Measurements from ENCODE around the gene SLC24A4.

SLC24A4 gene

DNA sequence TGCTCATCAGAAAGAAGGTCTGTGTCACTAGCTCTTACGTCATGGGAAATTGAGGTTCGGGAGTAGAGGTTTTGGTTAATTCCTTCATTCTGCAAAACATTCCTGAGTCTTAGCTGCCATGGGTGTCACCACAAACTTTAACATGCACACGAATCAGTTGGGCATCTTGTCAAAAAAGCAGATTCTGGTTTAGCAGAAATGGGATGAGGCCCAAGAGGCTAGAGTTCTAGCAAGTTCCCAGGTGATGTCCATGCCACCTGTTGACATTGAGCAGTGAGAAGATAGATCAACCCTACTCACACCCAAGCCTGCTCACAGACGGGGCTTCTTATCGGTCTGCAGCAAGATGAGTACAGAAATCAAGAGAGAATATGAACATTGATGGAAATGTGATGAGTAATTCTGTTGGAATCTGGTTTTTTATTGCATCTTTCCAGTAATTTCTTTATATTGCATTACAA is 179.0 kb downstream of the SLC24A4 start:
- DNase-seq (ENCODE audit: low spot score) = no peak

DNA sequence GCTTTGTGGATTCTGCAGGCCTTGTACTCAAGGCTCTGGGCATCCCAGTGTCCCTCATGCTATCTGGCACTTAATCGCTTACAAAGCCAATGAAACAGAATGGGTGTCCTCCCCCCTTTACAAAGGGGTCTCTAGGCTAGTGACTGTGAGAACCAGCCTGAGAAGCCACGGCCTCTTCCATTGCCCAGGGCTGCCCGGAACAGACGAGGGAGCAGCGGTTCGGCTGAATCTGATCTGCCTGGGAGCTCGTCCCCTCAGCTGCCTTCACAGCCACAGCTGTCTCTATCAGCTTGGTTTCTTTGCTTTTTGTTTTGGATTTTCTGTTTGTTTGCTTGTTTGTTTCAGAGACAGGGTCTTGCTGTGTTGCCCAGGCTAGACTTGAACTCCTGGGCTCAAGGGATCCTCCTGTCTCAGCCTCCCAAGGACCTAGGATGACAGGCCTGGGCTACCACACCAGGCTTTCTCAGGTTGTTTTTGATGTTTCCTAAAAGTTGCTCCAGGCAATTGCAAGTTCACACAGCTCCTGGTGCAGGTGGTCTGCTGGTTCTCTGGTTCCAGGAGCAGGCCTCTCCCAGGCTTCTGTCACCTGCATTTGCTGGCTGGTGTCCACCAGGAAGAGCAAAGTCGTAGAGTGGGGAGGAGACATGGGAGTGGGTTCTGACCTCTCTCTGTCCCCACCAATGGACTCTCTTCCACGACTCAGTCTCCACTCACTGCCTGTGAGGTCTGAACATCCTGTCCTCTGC is 179.7 kb downstream of the SLC24A4 start:
- no peak for DNase-seq (ENCODE audit: low spot score)

DNA sequence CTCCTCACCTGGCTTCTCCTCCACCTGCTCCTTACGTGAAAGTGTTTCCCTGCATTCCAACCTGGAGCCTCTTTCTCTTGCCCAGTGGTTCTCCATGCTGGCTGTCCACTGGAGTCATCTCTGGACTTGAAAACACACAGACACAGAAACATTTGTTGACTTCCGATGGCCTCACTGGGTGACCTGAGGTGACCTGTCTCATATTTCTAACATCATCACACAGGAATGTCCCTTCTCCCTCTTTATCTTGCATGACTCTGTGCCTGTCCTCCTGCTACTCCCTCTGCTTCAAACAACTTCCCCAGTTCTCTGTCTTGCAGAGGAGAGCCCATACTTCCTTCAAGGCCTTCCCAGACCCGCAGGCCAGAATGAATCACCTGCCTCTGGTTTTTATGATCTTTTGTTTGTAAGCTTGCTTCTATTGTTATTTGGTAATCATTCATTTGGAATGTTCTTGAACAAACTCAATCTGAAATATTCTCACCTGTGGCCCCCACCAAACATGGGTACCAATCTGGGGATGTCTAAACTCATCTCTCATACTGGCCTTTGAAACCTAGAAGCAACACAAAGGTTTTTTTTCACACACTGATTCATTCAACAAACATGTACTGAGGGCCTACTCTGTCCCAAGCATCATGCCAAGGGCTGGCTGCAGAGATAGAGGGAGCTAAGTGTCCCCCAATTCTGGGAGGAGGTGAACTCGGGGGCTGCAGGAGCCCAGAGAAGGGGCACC is 181.0 kb downstream of the SLC24A4 start:
- peak; percentile 95 for DNase-seq (ENCODE audit: low spot score)

DNA sequence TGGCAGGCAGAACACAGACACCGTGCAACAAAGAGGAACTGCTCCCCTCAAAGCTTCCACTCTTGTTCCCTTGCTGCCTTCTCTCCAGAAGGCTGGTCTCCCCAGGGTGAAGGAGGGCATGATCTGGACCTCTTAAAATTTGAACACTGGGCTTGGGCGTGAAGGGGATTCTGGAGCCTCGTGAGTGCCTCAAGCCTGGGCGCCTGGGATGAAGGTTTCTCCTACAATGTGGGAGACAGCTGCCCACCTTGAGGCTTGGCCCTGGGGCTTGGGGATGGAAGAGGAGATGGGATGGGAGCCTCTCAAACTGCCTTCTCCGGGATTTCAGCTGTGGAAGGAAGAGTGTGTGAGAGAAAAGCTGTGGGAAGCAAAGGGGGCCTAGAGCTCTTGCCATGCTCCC is 182.9 kb downstream of the SLC24A4 start:
- DNase-seq (ENCODE audit: low spot score) = no peak

DNA sequence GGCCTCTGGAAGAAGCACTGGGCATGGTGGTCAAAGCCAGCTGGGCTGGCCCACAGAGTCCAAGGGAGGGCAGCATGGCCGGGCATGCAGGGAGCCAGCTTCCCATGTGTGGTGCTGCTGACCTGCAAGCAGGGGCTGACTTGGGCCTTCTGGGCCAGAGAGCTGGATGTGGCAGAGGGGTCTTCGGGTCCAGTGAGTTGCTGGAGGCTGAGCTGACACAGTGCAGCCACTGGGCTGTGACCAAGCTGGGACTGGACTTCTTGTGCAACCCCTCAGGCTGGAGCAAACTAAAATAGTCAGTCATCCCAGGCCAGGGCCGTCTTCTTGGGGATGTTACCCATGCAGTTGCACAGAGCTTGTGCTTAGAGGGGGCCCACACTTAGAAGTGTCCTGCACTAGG is 183.3 kb downstream of the SLC24A4 start:
- DNase-seq (ENCODE audit: low spot score) = no peak

DNA sequence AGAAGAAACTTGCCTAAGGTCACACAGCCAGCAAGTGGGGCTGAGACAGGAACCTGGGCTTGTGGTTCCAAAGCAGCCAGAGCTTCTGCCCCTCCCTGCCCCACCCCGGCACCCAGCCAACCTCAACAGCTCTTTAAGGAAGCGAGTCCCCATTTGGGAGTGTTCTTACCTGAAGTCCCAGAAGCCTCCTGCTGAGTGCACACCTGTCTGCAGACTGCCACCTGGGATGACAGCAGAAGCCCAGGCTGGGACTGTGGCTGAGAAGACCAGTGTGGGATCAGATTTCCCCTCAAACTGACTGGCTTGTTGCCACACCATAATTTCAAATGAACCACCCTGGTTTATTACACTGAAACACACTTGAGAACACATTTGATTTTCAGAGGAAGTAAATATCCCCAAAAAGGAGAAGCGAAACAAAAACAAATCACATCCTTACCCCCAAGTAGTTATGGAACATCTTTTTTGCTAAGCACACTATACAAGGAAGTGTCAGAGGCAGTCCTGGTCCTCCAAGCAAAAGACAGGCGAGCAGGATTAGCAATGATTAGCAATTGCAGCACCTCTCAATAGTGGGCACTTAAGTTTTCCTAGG is 184.3 kb downstream of the SLC24A4 start:
- peak; percentile 54 for DNase-seq (ENCODE audit: low spot score)

DNA sequence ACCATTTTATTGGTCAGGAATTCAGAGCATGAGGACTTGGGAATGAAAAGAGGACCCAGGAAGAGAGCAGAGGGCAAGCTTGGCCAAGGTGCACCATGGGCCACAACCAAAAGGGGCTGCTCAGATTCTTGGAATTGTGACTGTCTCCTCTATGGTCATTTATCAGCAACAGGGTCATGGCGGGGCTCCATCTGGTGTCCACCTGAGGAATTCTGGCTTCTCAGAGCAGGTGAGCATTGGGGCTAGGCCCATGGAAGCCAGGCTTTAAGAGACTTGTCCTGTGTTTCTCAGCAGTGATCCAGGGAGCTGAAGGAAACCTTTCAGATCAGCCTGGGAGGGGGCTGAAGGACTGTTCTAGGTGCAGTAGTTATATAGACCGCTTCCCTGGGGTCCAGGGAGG is 188.0 kb downstream of the SLC24A4 start:
- DNase-seq (ENCODE audit: low spot score) = peak; percentile 68

DNA sequence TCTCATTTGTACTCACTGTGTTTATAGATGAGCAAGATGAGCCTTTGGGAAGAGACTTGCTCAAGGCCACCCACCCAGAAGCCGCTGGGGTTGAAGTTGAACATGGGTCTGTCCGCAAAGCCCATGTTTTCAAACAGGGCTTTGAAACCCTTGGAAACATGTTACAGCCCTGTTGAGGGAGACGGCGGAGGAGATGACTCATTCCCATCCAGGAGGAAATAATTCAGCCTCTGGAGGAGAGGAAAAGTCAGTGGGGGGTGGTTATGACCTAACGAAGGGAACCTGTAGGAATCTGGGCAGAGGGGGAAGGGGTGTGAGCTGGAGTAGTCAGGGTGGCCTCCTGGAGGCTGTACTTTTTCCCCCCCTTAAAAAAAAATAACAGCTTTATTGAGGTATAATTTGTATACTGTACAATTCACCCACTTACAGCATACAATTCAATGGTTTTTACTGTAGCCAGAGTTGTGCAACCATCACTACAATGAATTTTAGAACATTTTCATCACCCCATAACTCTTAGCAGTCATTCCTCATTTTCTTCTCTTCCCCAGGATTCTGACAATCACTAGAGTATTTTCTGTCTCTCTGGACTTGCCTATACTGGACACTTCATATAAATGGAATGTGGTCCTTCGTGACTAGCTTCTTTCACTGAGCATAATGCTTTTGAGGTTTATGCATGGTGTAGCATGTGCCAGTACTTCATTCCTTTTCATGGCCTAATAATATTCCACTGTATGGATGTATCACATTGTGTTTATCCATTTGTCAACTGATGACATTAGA is 188.7 kb downstream of the SLC24A4 start:
- peak; percentile 83 for DNase-seq (ENCODE audit: low spot score)

DNA sequence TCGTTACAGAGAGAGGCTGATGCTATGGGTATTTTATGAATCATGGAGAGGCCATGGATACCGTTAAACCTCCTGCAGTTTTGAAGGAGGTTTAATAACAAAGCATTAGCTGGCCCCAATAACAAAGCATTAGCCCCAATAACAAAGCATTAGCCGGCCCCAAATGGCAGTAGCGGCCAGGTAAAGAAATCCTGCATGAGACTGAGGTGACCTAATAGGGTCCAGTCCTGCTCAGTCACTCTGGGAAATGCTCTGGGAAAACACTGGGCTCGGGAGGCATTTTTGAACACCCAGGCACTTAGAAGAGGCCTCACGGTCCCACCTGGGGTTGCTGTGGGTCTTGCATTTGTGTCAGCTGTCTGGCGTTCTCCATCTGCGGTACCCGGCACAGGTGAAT is 189.8 kb downstream of the SLC24A4 start:
- DNase-seq (ENCODE audit: low spot score) = no peak

DNA sequence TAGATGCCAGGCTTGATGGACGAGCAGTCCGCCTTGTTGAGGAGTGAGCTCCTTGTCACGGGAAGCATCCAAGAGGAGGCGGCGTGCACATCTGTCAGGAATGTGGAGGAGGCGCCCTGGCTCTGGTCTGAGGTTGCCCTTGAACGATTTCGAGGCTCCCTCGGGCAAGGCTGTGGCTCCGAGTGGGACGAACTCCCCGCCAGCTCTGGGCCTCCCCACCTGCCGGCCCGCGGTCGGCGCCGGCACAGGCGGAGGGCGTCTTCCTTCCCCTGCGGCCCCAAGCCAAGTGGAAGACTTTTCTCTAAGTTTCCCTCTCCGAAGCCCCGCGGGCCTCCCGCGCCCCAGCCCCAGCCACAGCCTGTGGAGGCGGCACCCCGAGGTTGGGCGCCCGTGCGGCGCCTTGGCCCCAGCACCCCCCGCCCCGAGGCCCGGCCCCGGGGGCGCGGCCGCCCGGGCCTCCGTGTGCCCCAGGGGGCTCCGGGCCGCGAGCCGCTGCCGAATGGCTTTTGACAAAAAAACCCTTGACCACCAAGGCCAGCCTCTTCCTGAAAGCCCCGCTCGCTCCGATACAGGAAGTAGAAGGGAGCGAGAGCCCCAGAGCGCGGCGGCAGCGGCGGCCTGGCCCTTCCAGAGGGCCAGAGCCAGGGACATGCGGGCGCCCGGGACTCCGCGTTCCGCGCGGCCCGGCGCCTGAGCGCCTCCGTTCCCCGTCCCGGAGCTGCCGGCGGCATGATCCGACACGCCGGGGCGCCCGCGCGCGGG is 190.4 kb downstream of the SLC24A4 start, which contains the start of gene RIN3:
Gene RIN3 (plus strand): TSS at position 578 of the 762 bp plus-strand sequence. CDS start 152 bp downstream, at position 730.
- DNase-seq (ENCODE audit: low spot score) = peak; percentile 65

DNA sequence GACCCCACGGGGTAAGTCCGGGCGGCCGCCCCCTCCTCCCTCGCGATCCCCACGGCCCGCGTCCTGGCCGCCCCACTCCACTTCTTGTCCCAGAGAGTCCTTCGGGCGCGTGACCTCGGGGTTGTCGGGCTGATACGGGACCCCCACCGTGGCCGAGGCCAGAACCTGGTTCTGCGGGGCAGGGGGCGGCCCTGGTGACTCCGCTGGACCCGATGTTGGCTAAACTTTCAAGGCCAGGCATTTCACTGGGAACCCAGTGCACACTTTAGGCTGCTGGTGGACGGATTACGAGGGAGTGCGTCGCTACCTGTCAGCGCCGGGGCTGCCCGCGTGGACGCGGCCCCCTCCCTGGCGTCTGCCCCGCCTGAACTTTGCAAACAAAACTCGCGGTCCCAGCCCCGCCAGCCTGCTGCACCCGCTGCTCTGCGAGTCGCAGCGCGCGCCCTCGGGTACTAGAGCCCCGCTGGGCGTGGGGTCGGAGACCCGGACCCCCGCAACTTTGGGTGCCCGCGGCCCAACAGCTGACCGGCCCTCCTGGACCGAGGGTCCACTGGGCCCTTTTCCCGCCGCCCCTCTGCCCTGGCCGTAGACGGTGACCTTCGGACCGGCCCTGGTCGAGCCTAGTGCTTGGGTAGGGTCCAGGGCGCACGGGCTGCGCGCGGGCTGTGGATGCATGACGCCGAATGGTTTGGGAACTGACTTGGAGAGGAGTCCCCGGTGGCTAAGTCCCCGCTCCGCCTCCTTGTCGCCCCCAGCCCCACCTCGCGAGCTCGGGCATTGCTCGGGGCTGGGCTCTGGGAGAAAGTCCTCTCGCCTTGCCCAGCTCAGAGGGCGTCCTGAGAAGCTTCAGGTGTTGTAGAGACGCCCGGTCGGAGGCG is 191.2 kb downstream of the SLC24A4 start:
- no peak for DNase-seq (ENCODE audit: low spot score)

DNA sequence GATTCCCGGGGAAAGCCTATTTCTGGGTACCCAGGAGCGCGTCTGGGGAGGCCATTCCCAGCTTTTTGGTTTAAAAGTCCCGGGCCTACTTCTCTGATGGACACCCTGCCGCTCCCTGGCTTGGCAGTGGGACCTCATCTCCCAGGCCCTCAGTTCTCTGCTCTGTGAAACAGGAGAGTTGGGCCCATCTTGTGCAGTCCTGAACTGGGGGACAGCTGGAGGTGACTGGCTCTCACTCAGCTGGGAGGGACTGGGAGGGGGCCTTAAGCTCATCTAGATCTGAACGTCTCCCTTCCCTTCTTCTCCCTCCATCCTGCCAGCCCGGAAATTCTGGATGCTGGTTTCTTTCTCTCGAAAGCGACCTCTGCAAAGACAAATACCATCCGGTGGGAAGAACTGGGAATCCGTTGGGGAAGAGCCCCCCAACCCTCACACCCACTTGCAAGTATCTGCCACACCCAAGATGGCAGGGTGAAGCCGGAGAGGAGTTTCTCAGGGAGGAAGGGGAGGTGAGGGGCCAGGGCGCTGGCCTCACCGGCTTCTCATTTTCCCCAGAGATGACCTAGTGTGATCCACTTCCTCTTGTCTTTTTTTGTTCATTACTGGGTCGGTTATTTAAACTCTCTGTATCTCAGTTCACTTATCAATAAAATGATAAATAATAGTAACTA is 192.0 kb downstream of the SLC24A4 start:
- DNase-seq (ENCODE audit: low spot score) = no peak

DNA sequence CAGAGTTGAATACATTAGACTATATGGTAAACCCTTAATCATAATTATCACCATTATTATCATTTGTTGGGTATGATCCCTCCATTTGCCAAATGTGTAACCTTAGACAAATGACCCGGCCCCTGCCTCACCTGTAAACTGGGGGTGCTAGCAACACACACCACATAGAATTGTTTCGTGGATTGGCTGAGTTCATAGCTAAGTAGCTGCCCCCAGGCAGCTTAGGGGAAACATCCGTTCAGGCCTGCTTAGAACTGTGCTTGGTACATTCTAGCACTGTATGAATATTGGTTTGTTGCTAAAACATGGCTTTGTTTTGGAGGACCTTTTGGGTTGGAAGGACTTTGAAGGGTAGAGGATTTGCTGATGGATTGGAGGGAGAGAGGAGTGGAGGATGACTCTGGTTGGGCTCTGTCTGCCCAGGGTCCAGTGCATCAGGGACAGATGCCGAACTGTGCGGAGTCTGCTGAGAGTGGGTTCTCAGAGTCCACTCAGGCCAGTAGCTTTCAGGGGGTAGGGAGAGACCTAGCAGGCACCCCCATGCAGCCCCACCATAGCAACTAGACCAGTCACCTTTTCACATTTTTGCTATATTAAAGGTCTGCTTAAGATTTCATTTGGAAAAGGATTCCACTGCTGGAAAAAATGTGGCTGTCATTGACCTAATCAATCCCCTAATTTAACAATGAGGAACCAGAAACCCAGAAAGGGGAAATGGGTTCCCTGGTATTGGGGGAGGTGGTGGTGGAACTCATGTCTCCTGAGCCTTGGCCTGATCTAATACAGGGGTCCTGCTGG is 192.8 kb downstream of the SLC24A4 start:
- no peak for DNase-seq (ENCODE audit: low spot score)

DNA sequence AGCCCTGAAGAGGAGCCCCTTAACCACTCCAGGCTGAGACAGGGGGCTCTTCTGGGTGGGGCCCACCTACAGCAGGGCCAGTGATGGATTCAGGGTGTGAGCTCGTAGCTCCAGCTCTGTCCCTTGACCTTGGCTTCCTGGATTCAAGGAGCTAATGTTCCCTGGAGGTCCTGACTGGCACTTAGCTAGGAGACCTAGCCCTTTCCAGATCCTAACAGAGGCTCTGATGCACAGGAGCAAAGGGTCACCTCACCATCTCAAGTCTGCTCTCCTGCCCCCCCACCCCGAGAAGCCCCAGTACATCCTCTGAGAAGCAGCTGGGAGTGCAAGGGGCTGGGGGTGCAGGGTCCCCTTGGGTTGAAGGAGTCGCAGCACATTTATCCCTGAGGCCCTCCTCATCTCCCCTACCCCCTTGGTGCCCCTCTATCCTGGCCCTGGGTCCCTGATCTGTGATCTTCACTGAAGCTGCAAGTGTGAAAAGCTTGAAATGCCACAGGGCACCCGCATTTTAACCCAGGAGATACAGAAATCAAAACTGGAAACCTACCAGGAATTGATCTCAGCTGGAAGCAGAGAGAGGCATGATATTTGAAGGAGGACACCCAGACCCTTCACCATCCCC is 193.5 kb downstream of the SLC24A4 start:
- no peak for DNase-seq (ENCODE audit: low spot score)

DNA sequence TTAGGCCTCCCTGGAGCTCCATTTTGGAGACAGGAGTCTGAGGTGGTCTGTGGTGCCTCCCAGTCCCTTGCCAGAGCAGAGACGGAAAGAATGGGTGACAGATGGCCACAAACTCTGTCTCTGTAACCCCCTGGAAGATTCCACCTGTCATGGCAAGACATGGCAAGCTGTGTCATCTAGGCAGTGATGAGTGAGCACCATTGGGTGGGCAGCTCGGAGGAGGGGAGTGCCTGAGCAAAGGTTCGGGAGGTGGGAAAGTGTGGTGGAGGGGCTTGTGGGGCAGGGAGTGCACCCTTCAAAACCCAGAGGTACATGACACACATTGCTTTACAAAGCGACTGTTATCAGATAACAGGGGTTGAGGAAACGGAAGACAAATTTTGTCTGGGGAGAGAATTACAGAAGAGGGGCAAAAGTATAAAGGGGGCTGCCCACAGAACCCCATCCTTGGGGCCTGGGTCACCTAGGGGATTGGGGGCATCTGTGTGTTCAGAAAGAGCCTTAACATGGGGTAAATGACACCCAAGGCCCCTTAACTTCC is 194.1 kb downstream of the SLC24A4 start:
- no peak for DNase-seq (ENCODE audit: low spot score)

DNA sequence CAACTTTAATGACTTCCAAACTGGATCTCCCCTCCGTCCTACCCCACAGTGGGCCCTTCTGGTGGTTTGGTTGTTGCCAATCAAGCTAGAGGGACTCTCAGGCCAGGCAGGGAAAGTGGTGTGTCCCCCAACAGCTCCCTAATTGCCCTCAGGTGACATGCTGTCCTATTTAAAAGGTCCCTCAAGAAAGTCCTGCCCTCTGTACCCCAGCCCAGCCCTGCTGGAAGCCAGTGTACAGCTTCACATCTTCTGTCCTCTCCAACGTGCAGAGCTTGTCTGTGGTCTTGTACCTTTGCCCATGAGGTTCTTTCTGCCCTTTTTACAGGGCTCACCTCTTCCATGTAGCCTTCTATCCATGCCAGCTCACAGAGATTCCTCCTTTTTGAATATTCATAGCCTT is 194.8 kb downstream of the SLC24A4 start:
- DNase-seq (ENCODE audit: low spot score) = no peak

DNA sequence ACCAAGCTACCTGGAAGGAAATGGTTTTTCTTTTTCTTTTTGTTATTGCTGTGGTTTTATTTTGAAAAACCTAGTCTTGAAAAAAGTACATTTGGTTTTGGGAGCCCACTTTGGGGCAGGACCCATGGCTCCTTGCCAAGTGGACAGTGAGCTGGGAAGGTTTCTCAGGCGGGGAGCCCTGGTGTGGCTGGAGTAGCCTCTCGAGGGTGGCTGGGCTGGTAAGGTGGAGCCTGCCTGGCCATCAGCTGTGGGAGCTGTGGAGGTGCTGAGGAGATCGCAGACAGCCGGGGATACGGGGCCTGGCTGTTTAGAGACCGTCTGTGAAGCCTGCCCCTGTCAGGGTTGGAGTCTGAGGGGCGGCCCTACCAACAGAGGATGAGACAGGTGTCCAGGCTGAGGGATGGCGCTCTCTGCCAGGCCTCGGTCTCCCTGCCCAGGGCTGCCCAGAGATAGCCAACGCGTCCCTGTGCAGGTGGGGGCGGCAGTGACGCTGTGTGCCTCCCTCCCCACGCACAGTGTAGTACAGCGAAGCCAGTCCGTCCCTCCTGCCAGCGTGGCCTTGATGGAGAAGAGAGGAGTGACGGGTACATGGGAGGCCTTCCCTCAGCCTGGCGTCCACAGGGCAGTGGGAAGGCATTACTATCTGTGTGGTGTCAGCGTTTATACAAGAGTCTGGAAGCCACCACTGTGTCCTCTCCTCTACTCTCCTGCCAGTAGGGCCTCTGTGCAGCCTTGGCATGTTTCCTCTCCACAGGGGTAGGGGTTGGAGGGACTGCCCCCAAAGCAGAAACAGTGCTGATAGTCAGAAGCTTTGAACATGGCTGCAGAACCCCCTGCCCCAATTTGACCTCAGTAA is 196.5 kb downstream of the SLC24A4 start:
- no peak for DNase-seq (ENCODE audit: low spot score)

All from SW480 (cell line).